GM23338 (cell line): Measurements from ENCODE around the gene PRKCD. TPM values are rescaled to one million over a fixed set of nuclear protein-coding genes. Genes with fewer than 3 reads are reported as not detected.
"Not testable (repeated sequence)": the region's sequence is repeated elsewhere in the genome, so short reads cannot be mapped to it uniquely, and the experiment has no call there.

Source experiments
- ATAC-seq: fragments of 200-7000 bp; cut with Tn5 transposase; 3 replicates; pipeline ENCODE4 v1.9.1; 2020
- DNase-seq: peaks from one replicate; pipeline ENCODE4 v3.0.0-alpha.2; 2015; ENCODE audit warnings: low spot score
- H2AFZ ChIP-seq: fragments of 200-600 bp; sonication (generic); 2 replicates; pipeline ENCODE4 v1.8.0; 2016; ENCODE audit warnings: antibody characterized with exemption, mild to moderate bottlenecking, moderate library complexity
- H3F3A ChIP-seq: fragments of 200-600 bp; sonication (generic); replicated peaks from 2 replicates; pipeline ENCODE4 v1.8.0; 2017; ENCODE audit warnings: antibody characterized with exemption, mixed run types, low read depth
- H3K27ac ChIP-seq: fragments of 200-600 bp; sonication (generic); 2 replicates; pipeline ENCODE4 v1.6.1; 2016; ENCODE audit warnings: low read depth
- H3K27me3 ChIP-seq: fragments of 200-600 bp; sonication (generic); 2 replicates; pipeline ENCODE4 v1.8.0; 2016; ENCODE audit warnings: mild to moderate bottlenecking, mixed run types, moderate library complexity; ENCODE audit not compliant: insufficient read depth
- H3K36me3 ChIP-seq: fragments of 200-600 bp; sonication (generic); 2 replicates; pipeline ENCODE4 v1.8.0; 2016; ENCODE audit warnings: mild to moderate bottlenecking; ENCODE audit not compliant: insufficient read depth
- H3K4me1 ChIP-seq: fragments of 200-600 bp; sonication (generic); 2 replicates; pipeline ENCODE4 v1.8.0; 2016; ENCODE audit warnings: mild to moderate bottlenecking, moderate library complexity; ENCODE audit not compliant: insufficient read depth
- H3K4me2 ChIP-seq: fragments of 200-600 bp; sonication (generic); 2 replicates; pipeline ENCODE4 v1.7.1; 2017; ENCODE audit warnings: mixed run types
- H3K4me3 ChIP-seq: fragments of 200-600 bp; sonication (generic); 2 replicates; pipeline ENCODE4 v1.6.1; 2016; ENCODE audit warnings: mixed run types
- H3K79me2 ChIP-seq: fragments of 200-600 bp; sonication (generic); replicated peaks from 2 replicates; pipeline ENCODE4 v1.8.0; 2017; ENCODE audit warnings: mild to moderate bottlenecking; ENCODE audit not compliant: insufficient read depth
- H3K9me2 ChIP-seq: fragments of 200-600 bp; sonication (generic); 2 replicates; pipeline ENCODE4 v1.8.0; 2017; ENCODE audit not compliant: insufficient read depth
- H4K20me1 ChIP-seq: fragments of 200-600 bp; sonication (generic); replicated peaks from 2 replicates; pipeline ENCODE4 v1.8.0; 2017; ENCODE audit warnings: mild to moderate bottlenecking; ENCODE audit not compliant: insufficient read depth
- H3K27ac Mint-ChIP-seq: 2 replicates; pipeline ENCODE4 v1.8.0; 2020; ENCODE audit warnings: inconsistent platforms, mild to moderate bottlenecking, moderate library complexity, mixed read lengths
- H3K27me3 Mint-ChIP-seq: 3 replicates; pipeline ENCODE4 v1.8.0; 2022; ENCODE audit warnings: low read depth, mild to moderate bottlenecking, moderate library complexity, mixed read lengths, inconsistent platforms; ENCODE audit not compliant: insufficient read depth, poor library complexity
- H3K36me3 Mint-ChIP-seq: 3 replicates; pipeline ENCODE4 v1.8.0; 2021; ENCODE audit warnings: low read depth, mild to moderate bottlenecking, inconsistent platforms, moderate library complexity, mixed read lengths
- H3K4me1 Mint-ChIP-seq: 3 replicates; pipeline ENCODE4 v1.8.0; 2020; ENCODE audit warnings: mild to moderate bottlenecking, inconsistent platforms, mixed read lengths
- H3K4me3 Mint-ChIP-seq: 3 replicates; pipeline ENCODE4 v1.8.0; 2021; ENCODE audit warnings: moderate library complexity, mild to moderate bottlenecking, inconsistent platforms, mixed read lengths
- H3K9me3 Mint-ChIP-seq: 3 replicates; pipeline ENCODE4 v1.8.0; 2020; ENCODE audit warnings: moderate library complexity, mild to moderate bottlenecking, inconsistent platforms, mixed read lengths
- EZH2 ChIP-seq: fragments of 200-600 bp; sonication (generic); IDR thresholded peaks from one replicate; pipeline ENCODE4 v1.8.0; 2017; ENCODE audit warnings: antibody characterized with exemption, mild to moderate bottlenecking, low read depth; ENCODE audit not compliant: unreplicated experiment
- NANOG ChIP-seq: IDR thresholded peaks from 2 replicates; pipeline ENCODE4 v1.6.1; 2016; ENCODE audit warnings: antibody characterized with exemption, borderline replicate concordance
- POLR2AphosphoS5 ChIP-seq: IDR thresholded peaks from 2 replicates; pipeline ENCODE4 v1.6.1; 2016; ENCODE audit warnings: antibody characterized with exemption, low read depth
- ZNF462 ChIP-seq: fragments of 250-450 bp; sonication (Bioruptor Pico); IDR thresholded peaks from 2 replicates; pipeline ENCODE4 v1.5.0; 2020; ENCODE audit warnings: mild to moderate bottlenecking, moderate library complexity
- polyA plus RNA-seq: library from polyadenylated mRNA; unstranded; fragments of >200 nt; fragmentation: Nextera tagmentation; extraction: Ambion mirVana; gene quantifications from 2 replicates; pipeline ENCODE4 v1.2.1, GENCODE V29; 2016
- total RNA-seq: library from RNA; depleted of rRNA; stranded (reverse); fragments of >200 nt; shearing (Covaris generic); gene quantifications from 2 replicates; pipeline ENCODE4 v1.2.3, GENCODE V29; 2014

The PRKCD gene
- total and polyA plus RNA-seq, 2 experiments from 2014 or later, result 11.3 to 11.8 TPM

DNA sequence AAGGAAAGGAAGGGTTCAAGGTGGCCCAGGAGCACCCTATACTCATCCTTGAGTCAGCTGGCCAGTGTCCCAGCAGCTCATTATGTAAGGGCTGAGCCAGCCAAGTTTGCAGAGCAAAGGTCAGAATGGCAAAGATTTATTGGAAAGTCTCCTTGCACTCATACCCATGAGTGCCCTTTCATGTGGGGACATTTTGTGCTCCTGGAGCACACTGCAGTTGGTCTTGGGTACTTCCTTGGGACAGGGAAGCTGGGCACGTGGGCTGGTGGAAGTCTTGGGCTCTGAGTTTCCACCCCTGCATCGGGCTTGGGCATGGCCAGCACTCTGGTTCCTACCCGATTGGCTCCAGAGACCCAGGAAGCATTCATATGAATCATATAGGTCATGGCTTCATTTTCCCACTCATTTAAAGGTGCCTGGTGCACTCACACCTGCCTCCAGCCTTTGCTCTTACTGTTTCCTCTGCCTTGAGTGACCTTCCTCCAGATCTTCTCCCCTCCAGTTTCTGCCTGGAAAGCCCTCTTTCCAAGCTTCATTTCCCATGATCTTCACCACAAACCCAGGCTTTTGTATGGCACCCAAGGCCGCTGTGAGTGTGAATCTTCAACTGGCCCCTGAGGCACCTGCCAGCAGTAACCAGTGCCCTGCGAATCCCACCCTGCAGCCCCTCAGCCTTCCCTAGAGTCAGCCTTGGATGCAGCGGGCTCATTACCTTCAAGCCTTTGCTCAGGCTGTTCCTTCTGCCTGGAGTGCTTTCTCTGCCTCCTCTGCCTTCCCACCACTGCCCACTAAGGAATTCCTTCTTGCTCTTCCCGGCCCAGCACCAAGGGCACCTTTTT is 10.5 kb upstream of the PRKCD start (continued):
- TF ChIP-seq ZNF462 (CRISPR knock-in tag) (no peak), POLR2AphosphoS5 (no peak), EZH2 (no peak), NANOG (no peak)

DNA sequence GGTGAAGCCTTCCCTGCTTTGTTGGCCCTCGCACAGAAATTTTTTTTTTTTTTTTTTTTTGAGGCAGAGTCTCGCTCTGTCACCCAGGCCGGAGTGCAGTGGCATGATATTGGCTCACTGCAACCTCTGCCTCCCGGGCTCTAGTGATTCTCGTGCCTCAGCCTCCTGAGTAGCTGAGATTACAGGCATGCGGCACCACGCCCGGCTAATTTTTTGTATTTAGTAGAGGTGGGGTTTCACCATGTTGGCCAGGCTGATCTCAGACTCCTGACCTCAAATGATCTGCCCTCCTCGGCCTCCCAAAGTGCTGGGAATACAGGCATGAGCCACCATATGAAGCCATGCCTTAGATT is 9.9 kb upstream of the PRKCD start:
- H4K20me1 ChIP-seq, H3F3A ChIP-seq, H2AFZ ChIP-seq, H3K4me2 ChIP-seq, H3K27ac ChIP-seq, H3K36me3 ChIP-seq, H3K9me2 ChIP-seq, H3K79me2 ChIP-seq, H3K4me1 Mint-ChIP-seq, DNase-seq, H3K4me3 Mint-ChIP-seq, H3K27me3 ChIP-seq, H3K4me3 ChIP-seq, ATAC-seq, H3K36me3 Mint-ChIP-seq, H3K27me3 Mint-ChIP-seq, H3K4me1 ChIP-seq, H3K9me3 Mint-ChIP-seq: not testable (repeated sequence)
- H3K27ac Mint-ChIP-seq, result 0 out of 2 replicates have a peak overlapping the region, but pooled peaks have one; percentile 47
